Activated CD4-positive, alpha-beta T cell treated with anti-CD3 and anti-CD28 coated beads, Interleukin-2, Interleukin-4, amounts not matched to agents 100 ng/mL and 50 ng/mL, durations not matched to agents 16 hours and 8 hours (primary cell): ENCODE data around the gene POU2F3.
"Not testable (repeated sequence)": the region's sequence is repeated elsewhere in the genome, so short reads cannot be mapped to it uniquely, and the experiment has no call there.

Experiments
- DNase-seq: peaks from one replicate; pipeline ENCODE4 v3.0.0-alpha.2; 2020; ENCODE audit warnings: low spot score

POU2F3 gene

DNA sequence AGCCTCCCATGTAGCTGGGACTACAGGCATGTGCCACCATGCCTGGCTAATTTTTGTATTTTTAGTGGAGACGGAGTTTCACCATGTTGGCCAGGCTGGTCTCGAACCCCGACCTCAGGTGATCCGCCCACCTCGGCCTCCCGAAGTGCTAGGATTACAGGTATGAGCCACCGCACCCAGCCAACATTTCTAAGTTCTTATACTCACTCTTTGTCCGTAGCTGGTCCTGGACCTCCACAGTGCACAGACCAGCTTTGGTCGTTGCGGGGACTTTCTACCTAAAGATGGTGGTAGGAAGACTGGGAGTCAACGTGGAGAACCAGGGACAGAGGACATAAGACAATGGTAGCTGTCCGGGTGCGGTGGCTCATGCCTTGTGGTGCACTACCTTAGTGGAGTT, 13.4 kb downstream of the POU2F3 start:
- DNase-seq, result not testable (repeated sequence)

DNA sequence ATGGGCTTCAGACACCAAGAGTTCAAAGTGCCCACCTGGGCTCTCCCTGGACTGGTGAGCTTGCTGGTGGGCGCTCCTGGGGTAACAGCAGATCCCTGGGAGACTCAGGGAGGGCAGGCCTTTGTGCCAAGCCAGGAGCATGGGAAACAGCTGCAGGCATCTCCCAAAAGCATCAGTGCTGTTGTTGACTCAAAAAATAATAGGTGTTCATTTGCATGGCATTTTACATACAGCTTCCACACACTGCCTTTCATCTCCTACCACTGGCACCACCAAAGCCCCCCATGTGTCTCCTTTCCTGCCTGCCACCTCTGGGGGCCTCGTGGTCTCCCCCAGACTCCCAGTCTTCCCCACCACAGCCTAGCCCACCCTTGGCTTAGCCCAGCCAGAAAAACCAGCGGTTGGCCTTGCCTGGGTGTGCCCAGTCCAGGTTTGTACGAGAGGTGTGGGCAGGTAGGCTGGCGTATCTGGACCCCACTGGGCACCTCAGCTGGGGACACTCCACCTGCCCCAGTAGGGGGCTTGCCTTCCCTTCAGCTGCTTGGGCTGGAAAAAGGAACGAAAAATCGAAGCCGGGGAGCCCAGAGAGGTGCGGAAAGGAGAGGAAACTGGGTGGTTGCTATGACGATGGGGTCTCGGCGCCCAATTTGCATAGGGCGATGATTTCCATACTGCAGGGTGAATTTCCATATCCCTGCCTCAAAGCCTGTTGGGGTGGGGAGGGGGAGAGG, 15.0 kb downstream of the POU2F3 start:
- DNase-seq, result no peak

DNA sequence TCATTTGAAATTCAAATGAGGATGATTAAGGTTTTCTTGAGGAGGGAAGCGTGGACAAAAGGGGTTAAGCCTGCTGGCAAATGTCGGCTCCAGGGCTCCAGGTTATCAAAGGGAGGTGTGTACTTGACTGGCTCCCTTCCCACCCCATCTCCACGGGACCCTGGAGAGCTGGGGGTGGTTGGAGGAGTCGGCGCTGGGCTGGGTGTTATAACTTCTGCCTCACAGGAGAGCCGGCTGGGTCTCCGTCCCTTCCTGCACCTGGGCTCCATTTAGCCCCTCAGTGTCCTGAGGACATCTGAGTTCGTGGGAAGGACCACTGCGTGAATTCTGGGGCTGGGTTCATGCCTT, 15.6 kb downstream of the POU2F3 start:
- DNase-seq, result no peak

- DNase-seq, result no peak
Measured at GRCh38 chr11:120256178-120256577, 16.2 kb downstream of the POU2F3 start.

GRCh38 chr11:120256779-120257178, 16.8 kb downstream of the POU2F3 start:
- no peak for DNase-seq

GRCh38 chr11:120257346-120257745, 17.4 kb downstream of the POU2F3 start:
- no peak for DNase-seq

DNA sequence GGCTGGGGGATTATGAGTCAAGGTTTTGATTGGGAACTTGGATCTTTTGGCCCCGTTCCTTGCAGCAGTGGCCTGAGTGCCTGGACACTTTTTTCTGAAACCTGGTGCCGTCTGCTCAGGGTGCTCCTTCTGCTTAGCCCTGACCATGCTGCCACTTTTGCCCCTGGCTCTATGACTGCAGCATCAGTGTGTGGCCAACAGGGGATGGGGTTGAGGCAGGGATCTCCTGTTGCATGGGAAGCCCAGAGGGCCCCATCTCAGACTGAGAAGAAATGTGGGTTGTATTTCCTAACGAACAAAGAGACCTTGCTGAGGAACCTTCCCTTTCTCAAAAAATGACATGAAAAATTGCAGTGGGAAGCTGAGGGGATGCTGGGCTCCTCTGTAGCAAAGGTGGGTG, 18.7 kb downstream of the POU2F3 start:
- DNase-seq, result no peak

- no peak for DNase-seq
Measured at GRCh38 chr11:120259241-120259640, 19.3 kb downstream of the POU2F3 start.

- DNase-seq, result no peak
Measured at GRCh38 chr11:120259988-120260565, 20.1 kb downstream of the POU2F3 start.

DNA sequence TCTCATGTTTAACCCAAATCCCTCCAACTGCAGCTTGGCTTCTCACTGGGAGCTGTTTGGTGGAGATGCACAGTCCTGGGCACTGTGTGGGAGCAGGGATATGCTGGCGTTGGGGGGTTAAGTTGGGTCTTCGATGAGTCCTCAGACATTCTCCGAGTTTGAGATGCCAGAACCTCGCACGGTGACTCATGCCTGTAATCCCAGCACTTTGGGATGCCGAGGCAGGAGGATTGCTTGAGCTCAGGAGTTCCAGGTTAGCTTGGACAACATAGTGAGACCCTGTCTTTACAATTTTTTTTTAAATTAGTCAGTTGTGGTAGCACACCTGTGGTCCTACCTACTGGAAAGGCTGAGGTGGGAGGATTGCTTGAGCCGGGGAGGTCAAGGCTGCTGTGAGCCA, 20.7 kb downstream of the POU2F3 start:
- DNase-seq, result no peak

GRCh38 chr11:120261321-120261720, 21.4 kb downstream of the POU2F3 start:
- no peak for DNase-seq

GRCh38 chr11:120261931-120262330, 22.0 kb downstream of the POU2F3 start:
- no peak for DNase-seq

DNA sequence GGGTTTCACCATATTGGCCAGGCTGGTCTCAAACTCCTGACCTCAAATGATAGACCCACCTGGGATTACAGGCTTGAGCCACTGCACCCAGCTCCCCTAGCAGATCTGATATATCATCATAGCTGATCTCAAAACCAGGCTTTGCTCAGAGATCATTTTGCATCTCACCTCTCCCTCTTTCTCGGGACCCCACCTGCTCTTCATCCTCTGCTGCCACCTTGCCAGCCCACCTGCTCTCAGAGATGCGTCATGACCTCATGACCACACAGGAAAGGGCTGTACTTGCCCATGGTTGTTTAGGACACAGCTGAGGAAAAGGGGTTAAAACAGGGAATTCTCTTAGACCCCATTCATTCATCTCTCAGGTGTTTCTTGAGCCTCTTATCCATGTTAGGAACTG, 27.4 kb downstream of the POU2F3 start:
- DNase-seq, result no peak

DNA sequence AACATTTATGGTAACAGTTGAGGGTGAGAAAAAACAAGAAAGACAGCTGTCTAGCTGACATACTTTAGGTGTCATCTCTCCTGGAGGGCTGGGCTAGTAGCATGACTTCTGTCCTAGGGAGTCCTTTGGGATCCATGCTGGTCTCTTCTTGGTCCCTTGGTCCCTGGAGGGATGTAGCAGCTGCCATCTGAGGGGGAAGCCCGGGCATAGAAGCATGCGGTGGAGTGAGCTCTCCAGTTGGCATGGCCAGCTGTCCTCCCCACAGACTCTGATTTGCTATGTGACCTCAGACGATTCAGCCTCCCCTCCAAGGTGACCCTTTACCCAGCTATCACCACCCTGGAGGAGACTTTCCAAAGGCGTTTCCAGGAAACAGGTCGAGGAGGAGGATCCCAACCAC, 28.7 kb downstream of the POU2F3 start:
- DNase-seq, result no peak

DNA sequence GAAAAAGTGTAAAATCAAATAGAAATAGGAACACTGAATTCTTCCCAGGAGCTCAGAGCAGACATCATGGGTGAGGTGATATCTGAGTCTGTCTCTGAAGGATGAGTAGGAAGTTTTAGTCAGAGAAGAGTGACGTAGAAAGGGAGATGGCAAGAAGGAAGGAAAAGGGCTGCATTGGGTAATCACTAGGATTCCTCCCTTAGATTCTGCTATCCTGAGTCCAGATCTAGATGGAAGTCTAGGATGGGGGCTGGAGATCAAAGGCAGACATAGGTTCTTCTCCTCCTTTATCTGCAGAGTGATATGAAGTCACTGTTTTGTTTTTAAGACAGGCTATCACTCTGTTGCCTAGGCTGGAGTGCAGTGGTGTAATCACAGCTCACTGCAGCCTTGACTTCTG, 30.4 kb downstream of the POU2F3 start:
- no peak for DNase-seq

DNA sequence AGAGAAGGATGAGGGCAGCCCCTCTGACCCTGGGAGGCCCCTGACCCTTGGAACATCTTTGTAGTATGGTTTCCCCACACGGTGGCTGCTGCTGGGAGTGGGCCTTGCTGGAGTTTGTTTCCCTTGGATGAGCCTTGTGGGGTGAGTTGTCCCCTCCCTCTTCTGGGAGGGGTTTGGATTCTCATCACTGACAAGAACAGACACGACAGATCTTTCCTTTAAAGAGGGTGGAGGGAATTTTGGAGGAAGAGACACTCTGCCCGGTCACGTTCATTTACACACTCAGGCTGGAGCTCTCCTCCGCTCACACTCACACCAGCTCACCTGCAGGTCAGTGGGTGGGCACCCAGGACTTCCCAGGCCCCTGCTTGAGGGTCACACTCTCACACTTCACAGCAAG, 31.7 kb downstream of the POU2F3 start:
- DNase-seq, result no peak

DNA sequence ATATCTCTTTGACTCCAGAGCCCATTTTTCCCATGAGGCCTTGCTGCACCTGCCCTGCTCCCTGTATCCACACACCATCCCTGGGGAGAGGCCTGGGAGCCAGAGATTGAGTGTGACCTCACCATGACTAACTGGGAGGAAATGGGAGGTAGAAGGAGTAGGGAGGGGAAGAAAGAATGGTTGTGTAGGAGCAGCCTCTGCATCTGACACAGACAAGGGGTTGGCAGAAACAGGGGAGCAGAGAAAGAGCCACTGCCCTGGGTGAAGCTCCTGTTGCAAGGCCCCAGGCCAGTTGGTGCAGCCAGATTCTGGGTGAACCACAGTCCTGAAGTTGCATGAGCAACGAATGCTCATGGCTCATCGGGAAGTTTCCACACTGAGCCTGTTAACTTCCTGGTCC, 32.4 kb downstream of the POU2F3 start:
- no peak for DNase-seq

DNA sequence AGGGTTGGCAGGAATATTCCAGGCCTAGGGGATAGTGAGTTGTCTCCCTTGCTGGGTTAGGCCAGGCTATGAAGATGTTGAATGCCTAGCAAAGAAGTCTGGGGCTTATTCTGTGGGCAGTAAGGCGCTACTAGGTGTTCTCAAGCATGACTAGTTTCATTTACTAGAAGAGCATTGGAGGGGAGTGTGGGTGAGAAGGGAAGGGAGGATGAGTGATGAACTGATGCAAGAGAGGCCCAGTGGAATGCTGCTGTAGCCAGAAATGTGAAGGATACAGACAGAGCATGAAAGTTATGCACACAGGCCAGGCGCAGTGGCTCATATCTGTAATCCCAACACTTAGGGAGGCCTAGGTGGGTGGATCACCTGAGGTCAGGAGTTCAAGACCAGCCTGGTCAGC, 33.5 kb downstream of the POU2F3 start:
- no peak for DNase-seq

DNA sequence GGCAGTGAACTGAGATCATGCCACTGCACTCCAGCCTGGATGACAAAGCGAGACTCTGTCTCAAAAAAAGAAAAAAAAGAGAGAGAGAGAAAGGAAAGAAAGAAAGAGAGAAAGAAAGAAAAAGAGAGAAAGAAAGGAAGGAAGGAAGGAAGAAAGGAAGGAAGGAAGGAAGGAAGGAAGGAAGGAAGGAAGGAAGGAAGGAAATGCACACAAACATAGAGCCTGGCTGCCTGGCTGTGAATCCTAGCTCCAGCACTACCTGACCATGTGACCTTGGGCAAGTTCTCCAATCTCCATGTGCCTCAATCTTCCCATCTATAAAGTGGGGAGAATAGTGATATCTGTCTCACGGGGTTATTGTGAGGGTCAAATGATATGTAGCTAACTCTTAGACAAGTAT, 34.0 kb downstream of the POU2F3 start:
- not testable (repeated sequence) for DNase-seq

- DNase-seq, result no peak
Measured at GRCh38 chr11:120279502-120279901, 39.6 kb downstream of the POU2F3 start.

DNA sequence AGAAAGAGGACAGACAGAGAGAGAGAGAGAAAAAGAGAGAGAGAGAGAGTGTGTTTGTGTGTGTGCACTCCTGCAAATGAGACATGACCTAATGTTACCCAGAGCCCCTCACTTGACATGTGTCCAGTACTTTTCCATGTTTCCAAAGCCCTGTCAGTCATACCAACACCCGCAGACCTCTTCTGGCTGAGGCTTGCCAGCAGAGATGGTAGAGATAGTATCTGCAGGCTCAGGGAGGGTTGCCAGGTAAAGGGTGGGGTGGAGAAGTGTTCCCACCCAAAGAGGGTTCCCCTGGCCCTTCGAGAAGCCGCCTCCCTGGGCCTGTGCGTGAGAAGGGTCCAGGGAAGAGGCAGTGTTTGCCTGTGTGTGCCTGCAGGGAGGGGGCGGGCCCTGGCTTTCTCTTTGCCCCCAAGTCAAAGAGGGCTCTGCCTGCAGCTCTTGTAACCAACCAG, 40.7 kb downstream of the POU2F3 start:
- DNase-seq, result no peak

- DNase-seq, result no peak
Measured at GRCh38 chr11:120281143-120281795, 41.3 kb downstream of the POU2F3 start.

DNA sequence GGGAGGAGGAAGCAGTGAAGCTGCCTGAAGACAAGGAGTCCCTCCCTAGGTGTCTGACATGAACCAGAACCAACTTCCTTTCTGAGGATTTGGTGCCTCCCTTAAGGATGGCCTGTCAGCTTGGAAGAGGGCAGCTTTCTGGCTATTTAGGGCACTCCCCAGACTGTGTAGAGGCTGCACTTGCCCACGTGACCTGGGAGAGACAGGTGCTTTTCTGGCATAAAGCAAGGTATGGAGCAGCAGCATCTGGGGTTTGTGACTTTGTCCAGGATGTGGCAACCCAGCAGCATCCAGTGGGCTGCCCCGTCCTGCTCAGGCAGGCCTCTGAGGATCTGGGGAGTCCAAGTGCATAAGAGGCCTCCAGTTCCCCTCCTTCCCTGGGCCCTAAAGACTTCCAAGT, 43.2 kb downstream of the POU2F3 start:
- DNase-seq, result no peak

- DNase-seq, result no peak
Measured at GRCh38 chr11:120284272-120284671, 44.3 kb downstream of the POU2F3 start.
